ENCODE data around the gene NSDHL.
"Not testable (repeated sequence)": the region's sequence is repeated elsewhere in the genome, so short reads cannot be mapped to it uniquely, and the experiment has no call there.

Gene NSDHL

DNA sequence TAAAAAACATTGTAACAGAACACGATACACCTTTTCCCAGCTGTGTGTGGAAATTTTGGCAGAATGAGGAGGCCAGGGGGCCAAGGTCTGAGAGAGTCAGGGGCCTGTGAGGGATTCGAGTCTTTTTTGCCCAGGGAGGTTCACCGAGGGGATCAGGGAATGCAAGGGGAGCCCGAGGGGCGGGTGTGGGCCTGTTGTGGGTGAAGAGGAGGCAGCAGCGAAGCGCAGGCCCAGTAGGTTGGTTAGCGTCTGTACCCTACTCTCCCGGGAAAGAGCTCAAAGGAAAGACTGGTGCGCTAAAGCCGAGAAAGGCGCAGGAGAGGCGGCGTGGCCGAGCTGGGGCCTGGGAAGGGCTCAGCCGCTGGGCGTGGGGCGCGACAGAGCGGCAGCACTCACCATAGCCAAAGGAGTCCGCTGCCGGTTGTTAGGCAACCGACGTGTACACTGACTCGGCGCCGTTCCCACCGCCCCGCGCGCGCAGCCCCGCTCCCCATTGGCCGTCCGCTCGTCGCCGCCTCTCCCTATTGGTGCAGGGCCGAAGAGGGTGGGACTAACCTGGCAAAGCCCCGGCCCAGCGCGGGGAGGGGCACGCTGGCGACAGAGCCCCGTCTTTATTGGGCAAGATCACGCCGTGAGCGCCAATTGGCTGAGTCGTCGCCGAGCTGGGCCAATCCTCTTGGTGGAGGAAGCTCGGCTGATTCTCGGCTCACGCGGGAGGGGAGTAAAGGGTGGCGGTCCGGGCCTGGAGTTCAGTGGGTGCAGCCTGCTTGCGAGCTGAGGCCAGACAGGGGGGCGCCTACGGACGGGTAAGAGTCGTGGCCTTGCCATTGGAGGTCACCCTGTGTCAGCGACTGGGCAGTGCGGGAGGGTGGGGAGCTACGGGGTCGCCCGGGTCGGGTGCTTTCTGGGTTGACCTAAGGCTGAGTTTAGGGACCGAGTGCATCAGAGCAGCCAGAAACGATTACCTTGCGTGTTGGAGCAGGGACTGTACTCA, at the start of gene NSDHL, which contains the start of gene CETN2:
TSS of gene NSDHL (plus strand) at position 752 of the 994 bp plus-strand sequence. CDS start 15,262 bp downstream, outside the sequence.
TSS of gene CETN2 (minus strand) at position 446 of the 994 bp plus-strand sequence. CDS start at position 399, 47 bp downstream.
- peak; percentile 90 for DNase-seq

DNA sequence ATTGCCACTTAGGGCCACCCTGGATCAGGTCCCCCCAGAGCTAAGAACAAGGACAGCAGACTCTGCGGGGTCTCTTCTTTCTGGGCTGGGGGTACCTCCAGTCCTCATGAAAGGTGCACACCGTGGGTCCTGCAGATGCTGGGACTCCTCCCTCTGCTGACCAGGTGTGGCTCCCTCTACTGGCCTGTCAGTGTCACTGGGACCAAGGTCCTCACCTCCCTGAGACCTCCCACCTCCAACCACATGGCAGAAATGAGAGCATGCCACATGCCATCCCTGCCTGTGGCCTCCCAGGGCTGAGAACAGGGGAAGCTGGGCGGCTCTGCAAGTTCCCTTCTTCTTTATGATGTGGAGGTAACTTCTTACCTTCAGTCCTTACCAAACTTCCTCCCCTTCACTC, 43.8 kb upstream of the NSDHL start:
- DNase-seq: not testable (repeated sequence)

DNA sequence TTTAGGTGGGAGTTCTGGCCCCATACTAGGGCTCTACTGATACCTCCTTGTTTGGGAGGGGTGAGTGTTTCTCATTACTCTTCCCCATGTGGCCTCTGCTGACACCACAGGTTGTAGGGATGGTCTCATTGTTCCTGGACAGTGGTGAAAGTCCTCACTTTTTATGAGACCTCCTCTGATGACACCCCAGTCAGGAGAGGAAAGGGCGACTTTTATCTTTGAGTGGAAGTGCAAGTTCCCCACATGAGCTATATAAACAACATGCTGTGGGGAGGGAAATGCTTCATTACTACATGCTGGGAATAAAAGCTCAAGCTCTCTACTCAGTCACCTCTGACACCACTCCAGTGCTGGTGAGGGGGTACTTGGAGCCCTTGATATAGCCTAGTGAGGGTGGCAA, 31.9 kb upstream of the NSDHL start:
- DNase-seq: no peak

DNA sequence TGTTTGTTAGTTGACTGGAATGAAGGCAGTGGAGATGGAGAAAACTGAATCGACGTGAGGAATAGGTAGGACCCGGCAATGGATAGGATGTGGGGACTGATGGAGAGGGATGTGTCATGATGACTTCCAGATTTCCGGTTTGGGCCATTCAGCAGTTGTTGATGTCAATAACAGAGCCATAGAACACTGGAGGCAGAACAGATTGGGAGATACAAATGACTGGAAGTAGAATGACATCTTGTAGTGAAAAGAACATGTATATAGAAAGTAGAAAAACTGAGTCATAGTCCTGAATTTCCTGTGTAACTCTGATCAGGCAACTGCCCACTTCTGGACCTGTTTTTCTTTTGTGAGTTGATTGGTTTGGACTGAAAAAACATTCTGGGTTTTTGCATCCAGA, 24.8 kb upstream of the NSDHL start:
- DNase-seq: no peak

DNA sequence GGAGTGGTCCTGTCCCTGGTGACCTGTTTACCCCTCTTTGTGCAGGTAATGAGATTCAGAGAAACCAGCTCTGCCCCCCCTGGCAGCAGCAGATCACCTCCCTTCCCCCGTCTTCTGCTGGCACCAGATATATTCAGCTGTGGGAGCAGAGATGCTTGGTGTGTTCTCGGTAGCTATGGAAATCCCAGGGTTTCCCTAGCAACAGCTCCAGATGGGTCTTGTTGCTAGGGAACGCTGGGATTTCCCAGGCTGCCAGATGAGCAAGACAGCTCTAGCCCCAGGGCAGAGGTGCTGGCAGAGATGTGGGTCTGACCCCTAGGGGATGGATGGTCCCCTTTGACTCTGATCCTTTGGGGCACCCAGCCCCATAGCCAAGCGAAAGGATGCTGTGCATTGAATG, 20.5 kb upstream of the NSDHL start:
- DNase-seq: peak; percentile 14

GRCh38 chrX:152813206-152813605, 17.7 kb upstream of the NSDHL start:
- no peak for DNase-seq

DNA sequence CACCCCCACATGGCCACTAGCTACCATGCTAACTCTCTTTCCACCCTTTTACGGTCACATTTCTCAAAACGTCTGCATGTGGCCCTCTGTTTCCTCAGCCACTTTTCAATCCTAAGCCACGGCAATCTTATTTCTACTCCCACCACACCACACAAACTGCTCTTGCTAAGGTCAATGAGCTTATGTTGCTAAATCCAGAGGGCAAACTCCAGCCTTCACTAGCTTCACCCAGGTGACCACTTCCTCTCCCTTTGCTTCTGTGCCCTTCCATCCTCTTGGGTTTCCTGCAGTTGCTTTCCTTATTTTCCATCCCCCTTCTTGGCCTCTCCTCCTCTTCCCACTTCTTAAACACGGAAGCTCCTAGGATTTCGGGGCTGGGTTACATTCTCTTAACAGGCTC, 16.8 kb upstream of the NSDHL start:
- no peak for DNase-seq

GRCh38 chrX:152817078-152817764, 13.6 kb upstream of the NSDHL start:
- no peak for DNase-seq

GRCh38 chrX:152818356-152818755, 12.5 kb upstream of the NSDHL start:
- DNase-seq: no peak

GRCh38 chrX:152819266-152819665, 11.6 kb upstream of the NSDHL start:
- DNase-seq: no peak

- DNase-seq: no peak
Observed at GRCh38 chrX:152819732-152820131, 11.1 kb upstream of the NSDHL start.

DNA sequence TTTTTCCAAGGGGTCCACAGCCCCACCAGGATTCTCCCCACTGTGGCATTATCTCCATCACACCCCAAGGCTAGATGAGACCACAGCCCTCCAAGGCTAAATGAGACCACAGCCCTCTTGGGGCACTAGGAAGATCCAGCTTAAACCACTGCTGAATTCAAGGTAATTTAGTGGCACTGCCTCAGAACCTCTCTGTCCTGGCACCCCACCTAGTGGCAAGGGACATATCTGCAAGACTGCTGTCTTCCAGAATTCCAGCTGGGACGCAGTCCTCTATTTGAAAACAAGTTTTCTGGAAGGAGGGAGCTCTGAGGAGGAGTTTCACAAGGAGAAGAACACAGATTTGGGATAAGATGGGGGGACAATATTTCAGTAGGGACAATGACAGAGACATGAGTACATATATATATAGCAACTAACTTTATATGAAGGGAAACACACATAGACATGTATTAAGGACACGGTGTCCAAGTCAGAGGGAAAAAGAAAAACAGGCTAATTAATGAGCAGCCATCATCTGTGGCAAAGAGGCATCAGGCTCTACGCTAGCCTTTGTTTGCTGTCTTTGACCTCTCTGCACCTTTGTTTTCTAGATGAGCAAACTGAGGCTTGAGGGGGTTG, 9.6 kb upstream of the NSDHL start:
- no peak for DNase-seq

- DNase-seq: no peak
Observed at GRCh38 chrX:152822383-152823086, 8.3 kb upstream of the NSDHL start.

GRCh38 chrX:152823657-152824056, 7.2 kb upstream of the NSDHL start:
- no peak for DNase-seq

GRCh38 chrX:152824841-152825374, 6.0 kb upstream of the NSDHL start:
- DNase-seq: no peak

GRCh38 chrX:152831391-152831790, 528 bp downstream of the NSDHL start:
- DNase-seq: no peak

DNA sequence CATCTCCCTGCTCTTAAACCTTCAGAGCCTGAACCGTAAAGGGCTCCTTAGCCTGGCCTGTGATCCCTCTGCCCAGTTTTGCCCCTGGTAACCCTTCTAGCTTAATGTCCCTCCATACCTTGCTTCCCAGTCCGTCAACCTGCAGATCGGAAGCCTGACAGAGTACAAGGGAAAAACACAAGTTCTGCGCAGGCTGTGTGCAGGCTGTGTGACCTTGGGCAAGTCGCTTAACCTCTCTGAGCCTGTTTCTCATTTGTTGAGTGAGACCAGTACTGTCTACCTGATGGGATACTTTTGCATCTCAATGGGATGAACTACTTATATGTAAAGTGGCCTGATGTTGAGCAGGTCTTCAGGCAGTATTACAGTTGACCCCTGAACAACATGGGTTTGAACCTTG, 1.7 kb downstream of the NSDHL start:
- DNase-seq: no peak

DNA sequence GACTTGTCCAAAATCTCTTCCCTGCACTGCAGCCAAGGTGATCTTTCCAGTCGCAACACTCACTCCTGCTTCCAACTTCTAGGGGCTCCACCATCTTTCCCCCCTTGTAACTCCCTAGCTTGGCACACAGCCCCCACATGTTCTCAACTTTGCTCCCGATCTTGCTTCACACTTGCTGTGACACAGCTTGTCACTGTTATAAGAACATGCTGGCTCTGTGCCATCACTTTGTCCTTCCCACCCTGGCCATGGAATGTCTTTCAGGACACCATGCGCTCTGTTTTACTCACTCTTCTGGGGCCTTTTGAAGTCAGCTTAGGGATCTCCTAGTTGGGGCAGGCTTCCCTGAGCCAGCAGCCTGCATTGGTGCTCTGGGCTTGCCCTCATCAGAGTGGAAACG, 2.5 kb downstream of the NSDHL start:
- no peak for DNase-seq

DNA sequence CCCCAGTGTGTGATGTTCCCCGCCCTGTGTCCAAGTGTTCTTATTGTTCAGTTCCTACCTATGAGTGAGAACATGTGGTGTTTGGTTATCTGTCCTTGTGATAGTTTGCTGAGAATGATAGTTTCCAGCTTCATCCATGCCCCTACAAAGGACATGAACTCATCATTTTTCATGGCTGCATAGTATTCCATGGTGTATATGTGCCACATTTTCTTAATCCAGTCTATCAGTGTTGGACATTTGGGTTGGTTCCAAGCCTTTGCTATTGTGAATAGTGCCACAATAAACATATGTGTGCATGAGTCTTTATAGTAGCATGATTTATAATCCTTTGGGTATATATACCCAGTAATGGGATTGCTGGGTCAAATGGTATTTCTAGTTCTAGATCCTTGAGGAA, 4.6 kb downstream of the NSDHL start:
- DNase-seq: not testable (repeated sequence)

- no peak for DNase-seq
Observed at GRCh38 chrX:152842772-152843338, 12.0 kb downstream of the NSDHL start.

DNA sequence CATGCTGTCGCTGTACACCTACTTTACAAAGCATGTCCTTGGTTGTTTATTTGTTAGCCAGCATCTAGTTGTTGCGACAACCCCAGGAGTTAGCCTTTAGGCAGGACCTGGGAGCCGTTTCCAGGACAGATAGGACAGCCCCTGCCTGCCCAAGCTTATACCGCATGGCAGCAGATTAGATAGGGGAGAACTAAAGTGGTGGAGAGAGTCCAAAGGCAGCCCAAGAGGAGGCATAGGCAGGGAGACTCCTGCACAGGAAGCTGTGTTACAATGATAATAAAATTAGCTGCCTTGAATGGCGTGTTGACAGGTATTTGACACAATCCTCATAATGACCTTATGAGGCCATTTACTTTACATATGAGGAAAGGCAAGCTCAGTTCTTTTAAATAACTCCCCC, 13.0 kb downstream of the NSDHL start:
- DNase-seq: no peak

DNA sequence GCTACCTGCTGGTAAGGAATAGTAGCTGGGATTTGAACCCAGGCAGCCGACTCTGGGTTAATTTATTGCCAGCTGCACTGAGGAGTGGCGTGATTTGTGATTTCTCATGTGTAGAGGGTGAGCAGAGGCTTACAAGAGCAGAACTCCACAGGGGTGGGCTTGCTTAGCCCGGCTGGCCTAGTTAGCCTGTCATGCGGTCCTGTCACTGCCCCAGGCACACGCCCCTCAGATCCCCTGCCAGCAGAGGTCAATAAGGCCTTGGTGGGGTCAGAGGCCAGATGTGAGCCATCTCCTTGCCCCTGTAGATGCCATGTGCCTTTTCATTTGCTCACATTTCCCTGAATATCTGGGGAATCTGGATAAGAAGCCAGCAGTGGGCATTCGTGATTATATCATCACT, 13.4 kb downstream of the NSDHL start:
- no peak for DNase-seq
